DOHH2 (cell line): ENCODE measurements around the gene SLC35F1.

Experiments used
- H3F3A ChIP-seq: fragments of 200-600 bp; sonication (generic), shearing (Covaris generic); 2 replicates; pipeline ENCODE4 v1.6.0; 2016; ENCODE audit warnings: antibody characterized with exemption, mild to moderate bottlenecking; ENCODE audit not compliant: control insufficient read depth, insufficient read depth
- H3K27ac ChIP-seq: fragments of 200-600 bp; sonication (generic); 2 replicates; pipeline ENCODE4 v1.5.1; 2014; ENCODE audit warnings: low read depth, mild to moderate bottlenecking, low read length, moderate library complexity
- H3K27me3 ChIP-seq: fragments of 200-600 bp; sonication (generic); 2 replicates; pipeline ENCODE4 v1.6.1; 2014; ENCODE audit warnings: mild to moderate bottlenecking, low read length, mixed read lengths; ENCODE audit not compliant: control insufficient read depth
- H3K36me3 ChIP-seq: fragments of 200-600 bp; sonication (generic); 2 replicates; pipeline ENCODE4 v1.6.1; 2014; ENCODE audit warnings: mild to moderate bottlenecking, low read length, moderate library complexity, mixed read lengths; ENCODE audit not compliant: control insufficient read depth
- H3K4me1 ChIP-seq: fragments of 200-600 bp; sonication (generic); 2 replicates; pipeline ENCODE4 v1.6.1; 2014; ENCODE audit warnings: mild to moderate bottlenecking, low read length, mixed read lengths; ENCODE audit not compliant: control insufficient read depth
- H3K4me2 ChIP-seq: fragments of 200-600 bp; sonication (generic); 2 replicates; pipeline ENCODE4 v1.6.0; 2014; ENCODE audit warnings: mild to moderate bottlenecking, low read length, moderate library complexity
- H3K4me3 ChIP-seq: fragments of 200-600 bp; sonication (generic); 2 replicates; pipeline ENCODE4 v1.5.1; 2014; ENCODE audit warnings: mild to moderate bottlenecking, low read length, mixed read lengths
- H3K79me2 ChIP-seq: fragments of 200-600 bp; sonication (generic); 2 replicates; pipeline ENCODE4 v1.6.1; 2014; ENCODE audit warnings: mild to moderate bottlenecking, low read length, mixed read lengths; ENCODE audit not compliant: control insufficient read depth
- H3K9me2 ChIP-seq: fragments of 200-600 bp; sonication (generic); replicated peaks from 2 replicates; pipeline ENCODE4 v1.6.1; 2014; ENCODE audit warnings: mild to moderate bottlenecking, low read length, mixed read lengths; ENCODE audit not compliant: control insufficient read depth
- H3K9me3 ChIP-seq: fragments of 200-600 bp; sonication (generic); 2 replicates; pipeline ENCODE4 v1.6.1; 2014; ENCODE audit warnings: antibody characterized with exemption, low read length, mixed read lengths; ENCODE audit not compliant: control insufficient read depth, insufficient read depth
- H4K20me1 ChIP-seq: fragments of 200-600 bp; sonication (generic); 2 replicates; pipeline ENCODE4 v1.6.0; 2014; ENCODE audit warnings: low read depth, mild to moderate bottlenecking, antibody characterized with exemption, low read length, moderate library complexity; ENCODE audit not compliant: control insufficient read depth, insufficient read depth
- EZH2phosphoT487 ChIP-seq: fragments of 200-600 bp; sonication (generic); IDR thresholded peaks from 2 replicates; pipeline ENCODE4 v1.6.1; 2017; ENCODE audit warnings: borderline replicate concordance, mild to moderate bottlenecking, antibody characterized with exemption, low read length, moderate library complexity, mixed read lengths
- TF ChIP-seq, protein P1 (sequence below): fragments of 200-600 bp; sonication (generic); IDR thresholded peaks from one replicate; pipeline ENCODE4 v1.5.1; 2014; ENCODE audit warnings: antibody characterized with exemption, mild to moderate bottlenecking, low read depth, low read length; ENCODE audit not compliant: poor library complexity, severe bottlenecking

The SLC35F1 gene

DNA sequence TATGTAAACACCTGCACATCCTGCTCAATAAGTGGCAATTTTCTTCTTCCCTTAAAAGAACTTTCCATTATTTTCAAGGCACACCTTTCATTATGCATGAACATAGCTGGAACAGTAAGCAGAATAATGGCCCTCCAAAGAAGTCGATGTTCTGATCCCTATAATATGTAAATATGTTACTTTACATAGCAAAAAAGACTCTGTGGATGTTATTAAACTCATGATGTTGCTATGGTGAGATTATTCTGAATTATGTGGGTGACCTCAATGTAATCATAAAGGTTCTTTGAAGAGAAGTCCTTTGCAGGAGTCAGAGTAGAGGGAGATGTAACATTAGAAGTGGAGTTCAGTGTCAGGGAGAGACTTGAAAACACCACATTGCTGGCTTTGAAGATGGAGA lies 341.1 kb downstream of the SLC35F1 start:
- H4K20me1 ChIP-seq, result no peaks in the 10 kb centered on the region
- no peaks in the 10 kb centered on the region for H3K36me3 ChIP-seq
- H3F3A ChIP-seq, result no peaks in the 10 kb centered on the region
- H3K4me2 ChIP-seq, result no peak overlapping the region
- no peaks in the 10 kb centered on the region for H3K9me3 ChIP-seq
- no peaks in the 10 kb centered on the region for H3K27me3 ChIP-seq
- H3K4me1 ChIP-seq, result no peaks in the 10 kb centered on the region
- no peak for TF ChIP-seq EZH2phosphoT487
- TF ChIP-seq, protein P1, sequence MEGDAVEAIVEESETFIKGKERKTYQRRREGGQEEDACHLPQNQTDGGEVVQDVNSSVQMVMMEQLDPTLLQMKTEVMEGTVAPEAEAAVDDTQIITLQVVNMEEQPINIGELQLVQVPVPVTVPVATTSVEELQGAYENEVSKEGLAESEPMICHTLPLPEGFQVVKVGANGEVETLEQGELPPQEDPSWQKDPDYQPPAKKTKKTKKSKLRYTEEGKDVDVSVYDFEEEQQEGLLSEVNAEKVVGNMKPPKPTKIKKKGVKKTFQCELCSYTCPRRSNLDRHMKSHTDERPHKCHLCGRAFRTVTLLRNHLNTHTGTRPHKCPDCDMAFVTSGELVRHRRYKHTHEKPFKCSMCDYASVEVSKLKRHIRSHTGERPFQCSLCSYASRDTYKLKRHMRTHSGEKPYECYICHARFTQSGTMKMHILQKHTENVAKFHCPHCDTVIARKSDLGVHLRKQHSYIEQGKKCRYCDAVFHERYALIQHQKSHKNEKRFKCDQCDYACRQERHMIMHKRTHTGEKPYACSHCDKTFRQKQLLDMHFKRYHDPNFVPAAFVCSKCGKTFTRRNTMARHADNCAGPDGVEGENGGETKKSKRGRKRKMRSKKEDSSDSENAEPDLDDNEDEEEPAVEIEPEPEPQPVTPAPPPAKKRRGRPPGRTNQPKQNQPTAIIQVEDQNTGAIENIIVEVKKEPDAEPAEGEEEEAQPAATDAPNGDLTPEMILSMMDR, result no peak
- no peak overlapping the region for H3K4me3 ChIP-seq
- no peaks in the 10 kb centered on the region for H3K9me2 ChIP-seq
- H3K79me2 ChIP-seq, result no peaks in the 10 kb centered on the region
- H3K27ac ChIP-seq, result no peak overlapping the region

DNA sequence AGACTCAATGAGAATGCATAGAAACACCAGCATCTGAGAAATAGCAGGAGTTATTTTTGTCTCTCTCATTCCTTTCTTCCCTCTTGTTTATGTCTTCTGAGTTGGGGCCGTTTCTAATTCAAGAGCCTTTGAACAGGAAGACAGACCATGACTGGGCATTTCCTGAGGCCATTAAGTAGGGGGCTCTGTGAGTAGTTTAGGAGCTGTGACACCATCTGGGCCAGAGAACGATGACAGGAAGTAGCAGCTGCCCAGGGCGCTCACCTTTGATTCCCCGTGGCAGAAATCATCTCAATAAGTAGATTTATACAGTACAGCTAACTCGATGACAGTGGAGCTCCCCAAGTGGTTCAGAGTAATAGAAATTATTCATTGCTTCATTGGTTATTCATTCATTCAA lies 342.6 kb downstream of the SLC35F1 start:
- TF ChIP-seq, protein P1, result no peak
- TF ChIP-seq EZH2phosphoT487, result no peak

DNA sequence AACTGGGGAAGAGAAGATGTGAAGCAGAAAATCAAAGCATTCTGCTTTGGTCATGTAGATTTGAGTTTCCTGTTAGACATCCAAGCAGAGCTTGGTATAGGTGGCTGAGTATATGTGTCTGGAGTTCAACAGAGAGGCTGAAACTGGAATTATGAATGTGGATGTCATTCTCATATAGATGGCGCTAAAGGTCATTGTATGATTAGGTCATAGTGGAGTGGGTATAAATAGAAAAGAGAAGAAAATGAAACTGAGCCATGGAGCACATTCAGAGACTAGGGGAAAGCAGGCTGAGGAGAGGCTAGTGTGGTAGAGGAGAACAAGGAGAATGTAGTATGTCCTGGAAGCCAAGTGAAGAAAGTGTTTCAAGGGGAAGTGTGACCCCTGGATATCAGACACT lies 345.4 kb downstream of the SLC35F1 start:
- Histone ChIP-seq H3F3A (no peaks in the 10 kb centered on the region), H3K9me3 (no peaks in the 10 kb centered on the region), H3K4me2 (no peak overlapping the region), H3K27ac (no peak overlapping the region), H3K79me2 (no peaks in the 10 kb centered on the region), H3K27me3 (no peaks in the 10 kb centered on the region), H4K20me1 (no peaks in the 10 kb centered on the region), H3K4me3 (no peak overlapping the region), H3K9me2 (no peaks in the 10 kb centered on the region), H3K4me1 (no peaks in the 10 kb centered on the region), H3K36me3 (no peaks in the 10 kb centered on the region)
- TF ChIP-seq, protein P1, result peak; percentile 49
- no peak for TF ChIP-seq EZH2phosphoT487

More for the DNA sequence above, 342.6 kb downstream of the SLC35F1 start:
- Histone ChIP-seq H3F3A (no peaks in the 10 kb centered on the region), H3K4me3 (no peak overlapping the region), H3K4me2 (no peak overlapping the region), H4K20me1 (no peaks in the 10 kb centered on the region), H3K79me2 (no peaks in the 10 kb centered on the region), H3K36me3 (no peaks in the 10 kb centered on the region), H3K27ac (no peak overlapping the region), H3K27me3 (no peaks in the 10 kb centered on the region), H3K9me3 (no peaks in the 10 kb centered on the region), H3K4me1 (no peaks in the 10 kb centered on the region), H3K9me2 (no peaks in the 10 kb centered on the region)

DNA sequence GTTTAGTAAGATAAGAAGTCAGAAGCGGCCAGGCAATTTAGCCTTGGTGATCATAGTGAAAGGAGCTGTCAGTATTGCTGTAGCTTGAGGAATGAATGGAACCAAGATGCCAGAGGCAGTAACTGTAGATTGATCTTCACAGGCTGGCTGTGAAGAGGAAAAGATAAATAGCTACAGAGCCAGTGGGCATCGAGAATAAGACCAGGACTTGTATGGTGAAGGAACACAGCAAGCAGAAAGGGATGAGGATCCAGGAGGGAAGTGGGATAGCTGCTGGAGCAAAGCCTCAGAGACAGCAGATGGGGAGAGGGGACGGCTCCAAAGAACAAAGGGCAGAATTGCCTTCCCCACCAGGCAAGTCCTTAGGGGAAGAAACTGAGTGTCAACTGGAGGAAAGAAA lies 346.7 kb downstream of the SLC35F1 start:
- no peak for TF ChIP-seq EZH2phosphoT487
- TF ChIP-seq, protein P1, result no peak
- no peaks in the 10 kb centered on the region for H3K9me3 ChIP-seq
- H3K4me1 ChIP-seq, result no peaks in the 10 kb centered on the region
- no peak overlapping the region for H3K27ac ChIP-seq
- no peaks in the 10 kb centered on the region for H4K20me1 ChIP-seq
- no peaks in the 10 kb centered on the region for H3K36me3 ChIP-seq
- no peak overlapping the region for H3K4me2 ChIP-seq
- no peak overlapping the region for H3K4me3 ChIP-seq
- H3K27me3 ChIP-seq, result no peaks in the 10 kb centered on the region
- H3K79me2 ChIP-seq, result no peaks in the 10 kb centered on the region
- H3K9me2 ChIP-seq, result no peaks in the 10 kb centered on the region
- H3F3A ChIP-seq, result no peaks in the 10 kb centered on the region
